Activated CD4-positive, alpha-beta T cell treated with anti-CD3 and anti-CD28 coated beads, Interleukin-2, amount 50 U/mL, for 4 hours (primary cell): ENCODE data around the gene PTGR3.

ENCODE experiments used
- DNase-seq, 2 experiments: peaks; one replicate each; pipeline ENCODE4 v3.0.0-alpha.2; 2020

Gene PTGR3

GRCh38 chr18:75214766-75215510, 6.0 kb upstream of the PTGR3 start:
- no peak for DNase-seq

- no peak for DNase-seq
Measured at GRCh38 chr18:75214332-75214690, 5.4 kb upstream of the PTGR3 start.

GRCh38 chr18:75213611-75214331, 4.8 kb upstream of the PTGR3 start:
- DNase-seq: no peak

- DNase-seq: no peak
Measured at GRCh38 chr18:75212751-75213090, 3.8 kb upstream of the PTGR3 start.

GRCh38 chr18:75211953-75212750, 3.2 kb upstream of the PTGR3 start:
- peak in 1 of 2 experiments; percentile 9 for DNase-seq

GRCh38 chr18:75211626-75211952, 2.6 kb upstream of the PTGR3 start:
- no peak for DNase-seq

GRCh38 chr18:75211002-75211621, 2.2 kb upstream of the PTGR3 start:
- DNase-seq: no peak

- peak; percentile 36 to 44 for DNase-seq
Measured at GRCh38 chr18:75210274-75211001, 1.5 kb upstream of the PTGR3 start, which contains the start of gene TSHZ1. Gene TSHZ1 (plus strand): TSS chr18:75210797. CDS start chr18:75211877, 1,080 bp downstream.

- no peak for DNase-seq
Measured at GRCh38 chr18:75209951-75210258, 966 bp upstream of the PTGR3 start.

GRCh38 chr18:75208836-75209128, 157 bp downstream of the PTGR3 start:
- peak in 1 of 2 experiments; percentile 13 for DNase-seq

- DNase-seq: peak; percentile 44 to 46
Measured at GRCh38 chr18:75208155-75208835, 644 bp downstream of the PTGR3 start.

- DNase-seq: no peak
Measured at GRCh38 chr18:75207310-75208154, 1.4 kb downstream of the PTGR3 start.

GRCh38 chr18:75206452-75207309, 2.3 kb downstream of the PTGR3 start:
- DNase-seq: no peak

- DNase-seq: no peak
Measured at GRCh38 chr18:75205514-75206132, 3.3 kb downstream of the PTGR3 start.

GRCh38 chr18:75204732-75205513, 4.0 kb downstream of the PTGR3 start:
- DNase-seq: no peak

- no peak for DNase-seq
Measured at GRCh38 chr18:75204269-75204731, 4.6 kb downstream of the PTGR3 start.

GRCh38 chr18:75203416-75204268, 5.3 kb downstream of the PTGR3 start:
- no peak for DNase-seq
